Tibial nerve (tissue), 4 donors: ENCODE measurements around the gene MAST2. TPM values are rescaled to one million over a fixed set of nuclear protein-coding genes. Genes with fewer than 3 reads are reported as not detected.

ENCODE experiments used
- DNase-seq, 2 donors: peaks; one replicate each; pipeline ENCODE4 v3.0.0-alpha.2; 2019; ENCODE audit warnings: low spot score in 2 of 2
- H3K27ac ChIP-seq, 4 donors: fragments of 200-600 bp; sonication (generic) in 3 of 4; one replicate each; pipeline ENCODE4 v1.5.1; 2017 to 2019; ENCODE audit warnings: mild to moderate bottlenecking in 1 of 4
- H3K27me3 ChIP-seq, 2 donors: fragments of 200-600 bp; sonication (generic) in 1 of 2; one replicate each; pipeline versions ENCODE4 v1.5.1 to v1.6.0; 2017 to 2019
- H3K36me3 ChIP-seq, 3 donors: fragments of 200-600 bp; sonication (generic); one replicate each; pipeline ENCODE4 v1.5.1; 2018 to 2019
- H3K4me1 ChIP-seq, 4 donors: fragments of 200-600 bp; sonication (generic) in 3 of 4; one replicate each; pipeline ENCODE4 v1.5.1; 2017 to 2019
- H3K4me3 ChIP-seq, 4 donors: fragments of 200-600 bp; sonication (generic) in 3 of 4; one replicate each; pipeline ENCODE4 v1.5.1; 2017 to 2019; ENCODE audit warnings: mild to moderate bottlenecking in 1 of 4, moderate library complexity in 1 of 4
- H3K9me3 ChIP-seq, 4 donors: fragments of 200-600 bp; sonication (generic) in 3 of 4; one replicate each; pipeline ENCODE4 v1.5.1; 2017 to 2019
- CTCF ChIP-seq, 5 experiments: fragments of 200-600 bp in 3 of 5; fragments of 450-650 bp in 2 of 5; sonication (generic) in 3 of 5; IDR thresholded peaks; one replicate each; pipeline ENCODE4 v1.5.1; 2016 to 2019; ENCODE audit warnings: antibody characterized with exemption in 5 of 5, mild to moderate bottlenecking in 3 of 5, moderate library complexity in 2 of 5
- EP300 ChIP-seq, 2 donors: sonication (generic); formaldehyde crosslinking; IDR thresholded peaks; one replicate each; pipeline ENCODE4 v1.6.1; 2017; ENCODE audit warnings: antibody characterized with exemption in 2 of 2, mild to moderate bottlenecking in 1 of 2
- POLR2A ChIP-seq, 2 donors: fragments of 450-650 bp; IDR thresholded peaks; one replicate each; pipeline ENCODE4 v1.6.1; 2017; ENCODE audit warnings: antibody characterized with exemption in 2 of 2, mild to moderate bottlenecking in 2 of 2, moderate library complexity in 2 of 2
- WGBS, 2 donors: methylation state at CpG; one replicate each; pipeline ENCODE4 v1.1.5; 2018; 5-methylcytosine and 5-hydroxymethylcytosine counted together
- total RNA-seq, 4 donors: library from RNA; depleted of rRNA; stranded (reverse); fragments of >200 nt; gene quantifications; one replicate each; pipeline ENCODE4 v1.1.0, GENCODE V29; 2016

MAST2 gene
- total RNA-seq, 4 donors from 2014 or later = 38.0 to 122 (median 57.1) TPM

- H3K9me3 ChIP-seq = peaks cover 0 to 6% (median 0%) of the 10 kb centered on the region in 4 donors
- TF ChIP-seq POLR2A (IDR thresholded peaks at IDR 0.05) (no peak), CTCF (IDR thresholded peaks at IDR 0.05) (no peak), EP300 (IDR thresholded peaks at IDR 0.05) (no peak)
- H3K27ac ChIP-seq = no peak overlapping the region
- WGBS, 2 donors = 88 to 92% methylated on average over 9 of the region's 9 CpGs
- no peak overlapping the region for H3K4me3 ChIP-seq
- no peak for DNase-seq
- H3K36me3 ChIP-seq = peaks cover 0 to 31% (median 0%) of the 10 kb centered on the region in 3 donors
- no peaks in the 10 kb centered on the region for H3K4me1 ChIP-seq
- no peaks in the 10 kb centered on the region for H3K27me3 ChIP-seq
These were observed 165.7 kb downstream of the MAST2 start for GRCh38 chr1:45968941-45969666.

- Histone ChIP-seq H3K27me3 (no peaks in the 10 kb centered on the region), H3K4me3 (no peak overlapping the region), H3K9me3 (peaks cover 0 to 6% (median 0%) of the 10 kb centered on the region in 4 donors), H3K36me3 (peaks cover 0 to 31% (median 0%) of the 10 kb centered on the region in 3 donors), H3K27ac (no peak overlapping the region), H3K4me1 (no peaks in the 10 kb centered on the region)
- TF ChIP-seq POLR2A (IDR thresholded peaks at IDR 0.05) (no peak), CTCF (IDR thresholded peaks at IDR 0.05) (no peak), EP300 (IDR thresholded peaks at IDR 0.05) (no peak)
- DNase-seq = no peak
- 95 to 100% methylated on average over 3 of the region's 3 CpGs for WGBS, 2 donors
These were observed 166.5 kb downstream of the MAST2 start for GRCh38 chr1:45969866-45970265.

GRCh38 chr1:45971335-45971734, 167.9 kb downstream of the MAST2 start:
- no peaks in the 10 kb centered on the region for H3K4me1 ChIP-seq
- TF ChIP-seq CTCF (IDR thresholded peaks at IDR 0.05) = no peak
- no peak for TF ChIP-seq EP300 (IDR thresholded peaks at IDR 0.05)
- no peak for TF ChIP-seq POLR2A (IDR thresholded peaks at IDR 0.05)
- H3K4me3 ChIP-seq = no peak overlapping the region
- H3K27me3 ChIP-seq = no peaks in the 10 kb centered on the region
- 95% methylated on average over 3 of the region's 3 CpGs for WGBS, 2 donors
- no peak for DNase-seq
- H3K36me3 ChIP-seq = peaks cover 0 to 31% (median 0%) of the 10 kb centered on the region in 3 donors
- H3K27ac ChIP-seq = no peak overlapping the region
- H3K9me3 ChIP-seq = peaks cover 0 to 6% (median 0%) of the 10 kb centered on the region in 4 donors

- Histone ChIP-seq H3K4me3 (no peak overlapping the region), H3K9me3 (peaks cover 0 to 6% (median 0%) of the 10 kb centered on the region in 4 donors), H3K27ac (no peak overlapping the region), H3K4me1 (no peaks in the 10 kb centered on the region), H3K27me3 (no peaks in the 10 kb centered on the region), H3K36me3 (peaks cover 0 to 31% (median 0%) of the 10 kb centered on the region in 3 donors)
- DNase-seq = no peak
- TF ChIP-seq POLR2A (IDR thresholded peaks at IDR 0.05) (no peak), EP300 (IDR thresholded peaks at IDR 0.05) (no peak), CTCF (IDR thresholded peaks at IDR 0.05) (no peak)
- 93 to 100% methylated on average over 5 of the region's 5 CpGs for WGBS, 2 donors
These were observed 168.6 kb downstream of the MAST2 start for GRCh38 chr1:45971922-45972531.

- 91 to 96% methylated on average over 2 of the region's 2 CpGs for WGBS, 2 donors
- H3K27ac ChIP-seq = no peak overlapping the region
These were observed 169.2 kb downstream of the MAST2 start for GRCh38 chr1:45972621-45973020.

More at GRCh38 chr1:45972621-45973020, 169.2 kb downstream of the MAST2 start:
- Histone ChIP-seq H3K4me1 (no peaks in the 10 kb centered on the region), H3K36me3 (peaks cover 0 to 31% (median 0%) of the 10 kb centered on the region in 3 donors), H3K27me3 (no peaks in the 10 kb centered on the region), H3K4me3 (no peak overlapping the region), H3K9me3 (peaks cover 0 to 6% (median 0%) of the 10 kb centered on the region in 4 donors)
- TF ChIP-seq CTCF (IDR thresholded peaks at IDR 0.05) = no peak
- no peak for TF ChIP-seq EP300 (IDR thresholded peaks at IDR 0.05)
- TF ChIP-seq POLR2A (IDR thresholded peaks at IDR 0.05) = no peak
- DNase-seq = no peak
